ENCODE results near the gene CACNG1.

GRCh38 chr17:67041531-67041930, 2.8 kb upstream of the CACNG1 start:
- TF ChIP-seq, protein P1, sequence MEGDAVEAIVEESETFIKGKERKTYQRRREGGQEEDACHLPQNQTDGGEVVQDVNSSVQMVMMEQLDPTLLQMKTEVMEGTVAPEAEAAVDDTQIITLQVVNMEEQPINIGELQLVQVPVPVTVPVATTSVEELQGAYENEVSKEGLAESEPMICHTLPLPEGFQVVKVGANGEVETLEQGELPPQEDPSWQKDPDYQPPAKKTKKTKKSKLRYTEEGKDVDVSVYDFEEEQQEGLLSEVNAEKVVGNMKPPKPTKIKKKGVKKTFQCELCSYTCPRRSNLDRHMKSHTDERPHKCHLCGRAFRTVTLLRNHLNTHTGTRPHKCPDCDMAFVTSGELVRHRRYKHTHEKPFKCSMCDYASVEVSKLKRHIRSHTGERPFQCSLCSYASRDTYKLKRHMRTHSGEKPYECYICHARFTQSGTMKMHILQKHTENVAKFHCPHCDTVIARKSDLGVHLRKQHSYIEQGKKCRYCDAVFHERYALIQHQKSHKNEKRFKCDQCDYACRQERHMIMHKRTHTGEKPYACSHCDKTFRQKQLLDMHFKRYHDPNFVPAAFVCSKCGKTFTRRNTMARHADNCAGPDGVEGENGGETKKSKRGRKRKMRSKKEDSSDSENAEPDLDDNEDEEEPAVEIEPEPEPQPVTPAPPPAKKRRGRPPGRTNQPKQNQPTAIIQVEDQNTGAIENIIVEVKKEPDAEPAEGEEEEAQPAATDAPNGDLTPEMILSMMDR (IDR thresholded peaks at IDR 0.05; ENCODE audit: extremely low read depth in 1 of 2, insufficient read depth in 1 of 2, low read depth in 1 of 2, low read length in 2 of 2): no peak
- TF ChIP-seq POLR2AphosphoS5 (IDR thresholded peaks at IDR 0.05; ENCODE audit: insufficient read depth, low read depth, low read length) (no peak), MYC (IDR thresholded peaks at IDR 0.05; ENCODE audit: low read depth, low read length) (no peak)

All from endothelial cell of umbilical vein (primary cell).